ENCODE data around the gene MYLK. TPM values are rescaled to one million over a fixed set of nuclear protein-coding genes. Genes with fewer than 3 reads are reported as not detected.

Gene MYLK
- total RNA-seq, 1 donor from 2014 or later, result 57.8 TPM

- no peak for DNase-seq (ENCODE audit: extremely low read depth, low read depth, low spot score)
Measured at GRCh38 chr3:123778991-123779622, 105.0 kb downstream of the MYLK start.

DNA sequence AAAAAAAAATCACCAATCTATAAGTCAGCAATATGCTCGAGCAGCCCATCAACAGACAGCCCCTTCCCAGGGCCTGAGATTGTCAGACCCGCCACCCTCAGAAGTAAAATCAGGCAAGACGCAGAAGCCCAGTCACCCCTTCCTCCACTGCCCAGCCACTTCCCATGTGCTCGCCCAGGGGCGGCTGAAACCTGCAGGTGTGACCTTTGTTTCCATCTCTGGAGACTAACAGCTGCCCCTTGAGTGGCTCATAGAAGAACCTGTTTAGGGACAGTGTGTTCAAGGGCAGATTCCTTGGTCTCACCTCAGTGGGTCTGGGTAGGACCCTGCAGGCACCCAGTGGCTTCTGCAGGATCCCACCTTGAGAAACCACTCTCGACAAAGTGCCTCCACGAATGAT lies 105.6 kb downstream of the MYLK start:
- DNase-seq (ENCODE audit: extremely low read depth, low read depth, low spot score), result no peak

DNA sequence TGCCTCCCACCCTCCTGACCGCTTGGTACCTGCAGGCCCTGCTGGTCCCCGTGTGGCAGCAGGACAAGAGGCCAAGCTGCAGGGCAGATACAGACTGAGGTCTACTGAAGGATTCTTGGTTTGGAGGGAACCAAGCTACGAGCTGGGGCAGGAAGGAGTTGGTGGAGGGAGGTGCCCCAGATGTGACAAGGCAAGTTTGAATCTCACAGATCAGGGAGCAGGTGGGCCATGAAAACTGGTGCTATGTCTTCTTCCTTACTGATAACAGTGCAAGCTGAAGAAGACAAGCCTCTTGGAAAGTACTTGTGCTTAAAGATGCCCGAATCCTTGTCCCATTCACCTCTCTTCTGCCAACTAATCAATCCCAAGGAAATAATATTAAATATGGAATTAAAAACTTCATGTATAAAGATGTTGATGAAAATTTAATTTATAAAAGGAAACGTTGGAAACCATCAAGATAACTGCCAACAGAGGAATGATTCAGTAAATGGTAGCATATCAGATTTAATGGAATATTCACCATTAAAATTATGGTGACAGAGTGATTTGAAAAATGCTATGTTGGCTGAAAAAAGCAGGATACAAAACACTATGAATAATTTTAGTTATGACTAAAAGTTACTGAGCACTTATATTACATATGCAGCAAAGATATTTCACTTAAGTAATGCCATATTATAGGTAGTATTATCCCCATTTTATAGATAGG lies 107.9 kb downstream of the MYLK start:
- DNase-seq (ENCODE audit: extremely low read depth, low read depth, low spot score), result no peak

- DNase-seq (ENCODE audit: extremely low read depth, low read depth, low spot score), result no peak
Measured at GRCh38 chr3:123774474-123774873, 109.7 kb downstream of the MYLK start.

DNA sequence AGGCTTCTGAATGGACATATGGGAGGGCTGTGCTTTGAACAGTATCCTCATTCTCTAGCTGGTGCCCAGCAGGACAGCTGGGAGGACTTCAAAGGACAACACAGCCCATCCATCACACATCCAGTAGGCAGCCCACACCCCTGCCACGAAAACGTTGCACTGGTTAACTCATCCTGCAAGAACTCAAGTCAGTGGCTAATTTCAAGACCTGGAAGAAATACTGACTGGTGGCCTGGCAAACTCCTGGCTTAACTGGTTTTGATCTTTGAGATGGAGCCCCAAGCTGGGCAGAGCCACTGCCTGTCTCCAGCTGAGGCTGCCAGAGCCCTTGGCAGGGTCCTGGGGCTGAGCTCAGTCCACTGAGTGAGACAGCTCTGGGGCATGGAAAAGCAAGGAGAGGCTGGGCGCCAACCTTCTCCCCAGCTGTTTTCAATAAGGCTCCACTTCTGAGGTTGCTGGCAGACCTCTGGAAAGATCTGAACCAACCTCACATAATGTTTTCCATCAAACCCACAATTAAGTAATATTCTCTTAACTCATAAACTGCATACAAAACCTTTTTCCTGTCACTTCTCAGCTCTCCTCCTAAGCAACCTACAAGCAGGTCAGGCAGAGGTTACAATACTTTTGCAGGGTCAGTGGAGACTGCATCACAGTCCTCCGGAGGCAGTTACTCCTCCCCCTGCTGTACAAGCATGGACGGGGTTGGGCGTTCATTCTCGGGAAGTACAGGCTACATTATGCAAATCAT lies 110.3 kb downstream of the MYLK start:
- no peak for DNase-seq (ENCODE audit: extremely low read depth, low read depth, low spot score)

DNA sequence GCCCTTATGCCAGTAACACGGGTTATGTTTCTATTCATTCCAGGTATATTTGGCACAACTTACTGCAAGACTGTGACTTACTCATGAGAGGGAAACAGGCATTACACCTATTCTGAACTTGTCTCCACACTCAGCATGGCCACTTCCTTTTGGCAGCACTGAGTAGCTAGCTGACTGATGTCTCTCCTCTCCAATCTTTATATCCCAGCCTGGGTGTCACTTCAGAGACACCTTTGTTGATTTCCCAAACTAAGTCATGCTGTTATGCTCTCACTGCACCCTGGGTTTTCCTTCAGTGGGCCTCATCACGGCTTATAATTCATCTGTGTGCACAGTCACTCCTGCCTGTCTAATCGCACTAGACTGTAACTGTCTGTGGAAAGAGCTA lies 114.8 kb downstream of the MYLK start:
- DNase-seq (ENCODE audit: extremely low read depth, low read depth, low spot score), result no peak

GRCh38 chr3:123768480-123769355 lies 115.4 kb downstream of the MYLK start:
- no peak for DNase-seq (ENCODE audit: extremely low read depth, low read depth, low spot score)

DNA sequence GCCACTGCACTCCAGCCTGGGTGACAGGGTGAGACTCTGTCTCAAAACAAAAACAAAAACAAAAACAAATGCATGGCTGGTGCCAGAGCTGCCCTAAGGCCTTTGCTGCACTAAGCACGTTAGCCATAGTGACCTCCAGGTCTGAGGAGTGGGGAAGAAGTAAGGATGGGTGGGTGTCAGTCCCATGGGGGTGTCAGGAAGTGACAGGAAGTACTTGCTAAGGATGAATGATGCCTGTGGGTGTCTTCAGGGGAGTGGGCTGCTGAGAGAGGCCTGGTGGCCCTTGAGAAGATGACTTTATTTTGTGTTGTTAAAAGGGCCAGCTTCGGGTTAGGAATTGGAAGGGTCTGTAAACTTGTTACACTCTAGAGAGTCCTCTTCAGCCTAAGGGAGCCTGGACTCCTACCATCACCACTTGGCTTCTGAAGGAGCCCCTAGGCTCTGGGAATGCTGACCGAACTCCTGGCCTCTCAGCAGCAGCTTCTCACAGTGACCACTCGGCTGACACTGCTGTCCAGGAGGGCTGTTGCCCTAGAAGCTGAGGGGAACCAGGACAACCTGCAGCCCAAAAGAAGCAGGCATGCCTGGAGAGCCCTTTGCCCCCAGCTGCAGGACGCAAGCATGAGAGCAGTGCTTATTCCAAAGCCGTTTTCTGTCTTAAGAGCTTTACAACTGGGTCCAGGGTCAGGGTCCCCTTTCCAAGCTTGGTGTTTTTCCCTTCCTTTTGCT lies 116.4 kb downstream of the MYLK start:
- no peak for DNase-seq (ENCODE audit: extremely low read depth, low read depth, low spot score)

DNA sequence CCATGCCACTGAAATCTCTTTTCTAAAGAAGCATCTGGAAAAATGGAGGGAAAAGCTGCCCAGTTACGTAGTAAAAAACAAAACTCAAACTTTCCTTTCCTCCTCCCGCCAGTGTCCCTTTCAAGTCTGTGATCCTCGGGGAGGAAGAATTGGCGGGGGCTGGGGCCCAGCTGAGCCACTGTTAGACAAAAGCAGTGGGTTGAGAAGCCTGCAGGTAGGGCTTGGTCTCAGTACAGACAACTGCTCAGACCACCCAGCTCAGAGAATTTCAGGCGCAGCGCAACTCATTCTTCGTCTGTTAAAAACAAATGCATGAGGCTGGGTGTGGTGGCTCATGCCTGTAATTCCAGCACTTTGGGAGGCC lies 117.1 kb downstream of the MYLK start:
- DNase-seq (ENCODE audit: extremely low read depth, low read depth, low spot score), result no peak

- DNase-seq (ENCODE audit: extremely low read depth, low read depth, low spot score), result no peak
Measured at GRCh38 chr3:123766193-123767008, 117.7 kb downstream of the MYLK start.

GRCh38 chr3:123765475-123766128 lies 118.5 kb downstream of the MYLK start:
- no peak for DNase-seq (ENCODE audit: extremely low read depth, low read depth, low spot score)

DNA sequence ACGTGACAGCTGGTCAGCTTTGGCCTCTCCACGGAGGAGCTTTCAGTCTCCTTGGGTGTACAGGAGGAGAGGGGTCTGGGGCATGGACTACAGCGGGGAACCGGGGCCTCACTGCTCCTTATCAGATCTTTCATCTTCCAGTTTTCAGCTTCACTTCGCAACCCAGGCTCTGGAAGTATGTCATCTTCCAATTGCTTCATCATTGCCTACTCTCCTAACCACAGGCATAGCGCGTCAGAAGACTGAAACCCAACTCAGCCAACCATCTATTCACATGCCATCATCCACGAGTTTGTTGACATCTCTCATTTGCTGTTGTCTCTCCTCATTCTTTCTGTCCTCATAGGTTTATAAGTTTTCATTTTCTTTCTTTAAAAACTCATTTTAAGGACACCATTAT lies 119.5 kb downstream of the MYLK start:
- no peak for DNase-seq (ENCODE audit: extremely low read depth, low read depth, low spot score)

- DNase-seq (ENCODE audit: extremely low read depth, low read depth, low spot score), result no peak
Measured at GRCh38 chr3:123762805-123763204, 121.3 kb downstream of the MYLK start.

GRCh38 chr3:123760817-123761216 lies 123.3 kb downstream of the MYLK start:
- no peak for DNase-seq (ENCODE audit: extremely low read depth, low read depth, low spot score)

DNA sequence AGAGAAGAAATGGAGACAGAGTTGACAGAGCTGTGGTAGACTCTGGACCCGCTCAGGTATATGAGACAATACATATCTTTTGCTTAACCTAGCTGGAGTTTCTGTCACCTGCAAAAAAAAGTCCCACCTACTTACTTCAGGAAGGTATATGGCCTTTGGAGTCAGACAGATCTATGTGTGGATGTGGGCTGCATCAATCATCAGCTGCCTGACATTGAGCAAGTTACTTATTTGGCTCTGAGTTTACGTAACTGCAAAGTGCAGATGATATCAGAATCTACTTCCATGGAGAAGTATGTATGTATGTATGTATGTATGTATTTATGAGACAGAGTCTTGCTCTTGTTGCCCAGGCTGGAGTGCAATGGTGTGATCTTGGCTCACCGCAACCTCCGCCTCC lies 124.3 kb downstream of the MYLK start:
- DNase-seq (ENCODE audit: extremely low read depth, low read depth, low spot score), result no peak

DNA sequence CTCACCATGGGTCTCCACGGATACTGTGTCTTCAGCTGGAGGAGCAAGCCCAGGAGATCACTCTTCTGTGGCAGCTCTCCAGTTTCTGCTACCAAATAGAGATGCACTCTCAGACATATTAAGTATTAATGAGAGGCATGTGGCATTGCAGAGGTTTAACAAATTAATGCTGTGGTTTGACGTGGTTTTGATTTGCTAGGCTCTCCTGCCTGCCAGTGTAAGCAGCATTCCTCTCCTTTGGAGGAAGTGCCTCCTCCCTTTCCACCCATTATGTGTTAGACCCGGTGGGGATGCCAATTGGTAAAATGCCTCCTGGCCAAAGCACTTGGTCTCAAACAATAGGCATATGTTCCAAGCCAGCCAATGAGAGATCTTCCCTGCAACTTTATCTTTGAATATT lies 124.8 kb downstream of the MYLK start:
- DNase-seq (ENCODE audit: extremely low read depth, low read depth, low spot score), result no peak

- no peak for DNase-seq (ENCODE audit: extremely low read depth, low read depth, low spot score)
Measured at GRCh38 chr3:123758081-123758564, 126.0 kb downstream of the MYLK start.

DNA sequence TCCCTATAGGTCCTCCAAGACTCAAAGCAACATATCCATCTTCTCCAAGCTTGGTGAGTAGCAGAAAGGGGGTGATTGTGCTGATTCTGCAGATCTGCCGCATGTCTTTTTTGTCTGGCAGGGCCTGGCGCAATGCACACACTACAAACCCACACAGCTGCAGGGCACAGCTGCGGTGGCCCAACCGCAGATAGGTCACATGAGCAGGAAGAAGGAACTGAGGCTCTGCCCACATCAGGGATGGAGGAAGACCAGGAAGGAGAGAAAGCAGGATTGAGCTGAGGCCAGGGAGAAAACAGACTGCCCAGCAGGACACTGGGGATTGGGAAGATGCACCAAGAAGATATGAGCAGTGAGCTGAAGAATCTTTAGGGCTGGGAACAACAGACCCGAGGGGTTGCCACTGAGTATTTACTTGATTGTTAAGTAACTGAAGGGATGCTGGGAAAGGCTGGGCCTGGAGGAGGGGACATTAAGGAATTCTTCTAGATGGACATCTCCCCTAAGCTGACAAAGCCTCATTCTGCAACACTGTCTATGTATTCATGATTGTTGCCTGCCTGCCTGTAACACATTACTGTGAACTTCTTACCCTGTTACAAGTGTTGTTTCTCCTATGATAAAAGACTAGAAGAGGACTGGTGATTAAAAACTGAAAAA lies 126.7 kb downstream of the MYLK start:
- DNase-seq (ENCODE audit: extremely low read depth, low read depth, low spot score), result no peak
